Stimulated activated effector memory CD8-positive, alpha-beta T cell treated with anti-CD3 and anti-CD28 coated beads, Interleukin-12 subunit alpha, Interleukin-12 subunit beta, amount 100 ng/mL, for 72 hours (primary cell): Measurements from ENCODE around the gene THAP10.
"Not testable (repeated sequence)": the region's sequence is repeated elsewhere in the genome, so short reads cannot be mapped to it uniquely, and the experiment has no call there.

Experiments
- ATAC-seq: fragments of 150-1000 bp; cut with Tn5 transposase; 2 replicates; pipeline ENCODE4 v1.10.0; 2021
- DNase-seq, 2 donors: peaks; one replicate each; pipeline ENCODE4 v3.0.0; 2021 to 2022; ENCODE audit warnings: low spot score in 2 of 2
- H3K27ac Mint-ChIP-seq: one replicate; pipeline ENCODE4 v1.8.0; 2022; ENCODE audit warnings: mild to moderate bottlenecking, mixed read lengths
- H3K36me3 Mint-ChIP-seq: one replicate; pipeline ENCODE4 v1.8.0; 2022; ENCODE audit warnings: mild to moderate bottlenecking, mixed read lengths
- H3K4me1 Mint-ChIP-seq: one replicate; pipeline ENCODE4 v1.8.0; 2022; ENCODE audit warnings: mixed read lengths
- H3K4me3 Mint-ChIP-seq: one replicate; pipeline ENCODE4 v1.8.0; 2022; ENCODE audit warnings: mild to moderate bottlenecking, mixed read lengths
- H3K9me3 Mint-ChIP-seq: one replicate; pipeline ENCODE4 v1.8.0; 2022; ENCODE audit warnings: mixed read lengths

The THAP10 gene

GRCh38 chr15:70863450-70864218, 28.6 kb downstream of the THAP10 start:
- no peak overlapping the region for H3K27ac Mint-ChIP-seq
- H3K4me3 Mint-ChIP-seq: no peak overlapping the region
- peak; percentile 21 for ATAC-seq
- DNase-seq: no peak
- H3K9me3 Mint-ChIP-seq: no peaks in the 10 kb centered on the region
- H3K4me1 Mint-ChIP-seq: no peaks in the 10 kb centered on the region
- no peaks in the 10 kb centered on the region for H3K36me3 Mint-ChIP-seq

GRCh38 chr15:70859998-70860397, 32.2 kb downstream of the THAP10 start:
- no peak for ATAC-seq
- H3K4me1 Mint-ChIP-seq: no peaks in the 10 kb centered on the region
- no peaks in the 10 kb centered on the region for H3K9me3 Mint-ChIP-seq
- H3K36me3 Mint-ChIP-seq: no peaks in the 10 kb centered on the region
- DNase-seq: no peak
- no peak overlapping the region for H3K4me3 Mint-ChIP-seq
- no peak overlapping the region for H3K27ac Mint-ChIP-seq

- Mint-ChIP-seq H3K4me1 (peaks cover 3% of the 10 kb centered on the region), H3K36me3 (no peaks in the 10 kb centered on the region), H3K9me3 (no peaks in the 10 kb centered on the region), H3K4me3 (no peak overlapping the region), H3K27ac (no peak overlapping the region)
- no peak for ATAC-seq
- DNase-seq: no peak
Measured at GRCh38 chr15:70859322-70859908, 32.8 kb downstream of the THAP10 start.

- H3K4me1 Mint-ChIP-seq: not testable (repeated sequence)
Measured at GRCh38 chr15:70858614-70859321, 33.5 kb downstream of the THAP10 start.

GRCh38 chr15:70857562-70858285, 34.5 kb downstream of the THAP10 start:
- no peak for ATAC-seq
- peaks cover 6% of the 10 kb centered on the region for H3K4me1 Mint-ChIP-seq
- no peaks in the 10 kb centered on the region for H3K36me3 Mint-ChIP-seq
- no peak for DNase-seq
- no peak overlapping the region for H3K4me3 Mint-ChIP-seq
- H3K9me3 Mint-ChIP-seq: no peaks in the 10 kb centered on the region
- H3K27ac Mint-ChIP-seq: no peak overlapping the region

More at GRCh38 chr15:70858614-70859321, 33.5 kb downstream of the THAP10 start:
- H3K36me3 Mint-ChIP-seq, H3K4me3 Mint-ChIP-seq, H3K9me3 Mint-ChIP-seq, DNase-seq, ATAC-seq, H3K27ac Mint-ChIP-seq: not testable (repeated sequence)

- no peaks in the 10 kb centered on the region for H3K36me3 Mint-ChIP-seq
- DNase-seq: no peak
Measured at GRCh38 chr15:70856884-70857561, 35.2 kb downstream of the THAP10 start.

GRCh38 chr15:70856177-70856883, 35.9 kb downstream of the THAP10 start:
- no peak overlapping the region for H3K4me3 Mint-ChIP-seq
- no peak overlapping the region for H3K27ac Mint-ChIP-seq
- no peaks in the 10 kb centered on the region for H3K9me3 Mint-ChIP-seq
- peaks cover 6% of the 10 kb centered on the region for H3K4me1 Mint-ChIP-seq
- H3K36me3 Mint-ChIP-seq: no peaks in the 10 kb centered on the region
- DNase-seq: no peak
- ATAC-seq: no peak

More at GRCh38 chr15:70856884-70857561, 35.2 kb downstream of the THAP10 start:
- H3K4me3 Mint-ChIP-seq: no peak overlapping the region
- H3K4me1 Mint-ChIP-seq: peaks cover 6% of the 10 kb centered on the region
- H3K27ac Mint-ChIP-seq: no peak overlapping the region
- no peak for ATAC-seq
- no peaks in the 10 kb centered on the region for H3K9me3 Mint-ChIP-seq

- no peaks in the 10 kb centered on the region for H3K36me3 Mint-ChIP-seq
- H3K27ac Mint-ChIP-seq: no peak overlapping the region
- H3K4me3 Mint-ChIP-seq: no peak overlapping the region
- no peak for ATAC-seq
- H3K9me3 Mint-ChIP-seq: no peaks in the 10 kb centered on the region
- no peak for DNase-seq
- H3K4me1 Mint-ChIP-seq: peaks cover 6% of the 10 kb centered on the region
Measured at GRCh38 chr15:70855764-70856163, 36.5 kb downstream of the THAP10 start.

GRCh38 chr15:70854666-70854976, 37.6 kb downstream of the THAP10 start:
- peak overlapping the region; percentile 61 for H3K27ac Mint-ChIP-seq
- DNase-seq (no peak), ATAC-seq (no peak)
- peak overlapping the region; percentile 73 for H3K4me3 Mint-ChIP-seq
- peaks cover 6% of the 10 kb centered on the region for H3K4me1 Mint-ChIP-seq
- H3K9me3 Mint-ChIP-seq: no peaks in the 10 kb centered on the region
- H3K36me3 Mint-ChIP-seq: no peaks in the 10 kb centered on the region

- DNase-seq (no peak), ATAC-seq (peak; percentile 24)
- H3K36me3 Mint-ChIP-seq: no peaks in the 10 kb centered on the region
- H3K9me3 Mint-ChIP-seq: no peaks in the 10 kb centered on the region
- H3K4me1 Mint-ChIP-seq: peaks cover 6% of the 10 kb centered on the region
- peak within 1 kb of the TSS; percentile 61 for H3K27ac Mint-ChIP-seq
- peak within 1 kb of the TSS; percentile 73 for H3K4me3 Mint-ChIP-seq
Measured at GRCh38 chr15:70853973-70854665, 38.1 kb downstream of the THAP10 start, which contains the start of gene LARP6. TSS of gene LARP6 (minus strand) at chr15:70854157. CDS start at chr15:70854088, 69 bp downstream.

- ATAC-seq: peak; percentile 68
- no peaks in the 10 kb centered on the region for H3K36me3 Mint-ChIP-seq
- H3K9me3 Mint-ChIP-seq: no peaks in the 10 kb centered on the region
Measured at GRCh38 chr15:70853318-70853972, 38.8 kb downstream of the THAP10 start.

GRCh38 chr15:70852501-70853317, 39.5 kb downstream of the THAP10 start:
- ATAC-seq (peak; percentile 40), DNase-seq (no peak)
- H3K36me3 Mint-ChIP-seq: no peaks in the 10 kb centered on the region
- no peaks in the 10 kb centered on the region for H3K9me3 Mint-ChIP-seq
- peaks cover 6% of the 10 kb centered on the region for H3K4me1 Mint-ChIP-seq
- H3K4me3 Mint-ChIP-seq: peak overlapping the region; percentile 39
- no peak overlapping the region for H3K27ac Mint-ChIP-seq

More at GRCh38 chr15:70853318-70853972, 38.8 kb downstream of the THAP10 start:
- DNase-seq: no peak
- Mint-ChIP-seq H3K4me1 (peaks cover 6% of the 10 kb centered on the region), H3K27ac (no peak overlapping the region), H3K4me3 (peak overlapping the region; percentile 39)

- ATAC-seq (no peak), DNase-seq (no peak)
- Mint-ChIP-seq H3K9me3 (no peaks in the 10 kb centered on the region), H3K36me3 (no peaks in the 10 kb centered on the region), H3K27ac (no peak overlapping the region), H3K4me3 (no peak overlapping the region), H3K4me1 (peaks cover 6% of the 10 kb centered on the region)
Measured at GRCh38 chr15:70851889-70852288, 40.3 kb downstream of the THAP10 start.
